Measurements from ENCODE around the gene HMCES.

Gene HMCES

GRCh38 chr3:129349791-129350190 lies 71.1 kb downstream of the HMCES start:
- no peak for DNase-seq

GRCh38 chr3:129352045-129352444 lies 73.4 kb downstream of the HMCES start:
- DNase-seq: no peak

GRCh38 chr3:129352650-129353588 lies 74.2 kb downstream of the HMCES start:
- no peak for DNase-seq

- no peak for DNase-seq
Measured at GRCh38 chr3:129353589-129353941, 74.9 kb downstream of the HMCES start.

All from eye (tissue), 1 donor.